Fibroblast of the aortic adventitia (primary cell): ENCODE data around the gene PRKAG2. TPM values are rescaled to one million over a fixed set of nuclear protein-coding genes. Genes with fewer than 3 reads are reported as not detected.
"Not testable (repeated sequence)": the region's sequence is repeated elsewhere in the genome, so short reads cannot be mapped to it uniquely, and the experiment has no call there.

Experiments used
- DNase-seq: peaks from one replicate; pipeline ENCODE4 v3.0.0-alpha.2; 2010; ENCODE audit warnings: low read depth
- H3K4me3 ChIP-seq: 2 replicates; pipeline ENCODE4 v1.5.1; 2011; ENCODE audit warnings: low read depth, mild to moderate bottlenecking, control low read depth, low read length, moderate library complexity
- total RNA-seq: library from RNA; depleted of rRNA; stranded (reverse); fragments of >200 nt; gene quantifications from 2 replicates; pipeline ENCODE4 v1.2.3, GENCODE V29; 2012; ENCODE audit warnings: low replicate concordance
- TF ChIP-seq, protein P1 (sequence below): IDR thresholded peaks from 2 replicates; pipeline ENCODE4 v1.5.1; 2011; ENCODE audit warnings: mild to moderate bottlenecking, low read length, control low read depth, inconsistent platforms; ENCODE audit not compliant: insufficient read depth

The PRKAG2 gene
- total RNA-seq, 1 donor, result 10.0 TPM

DNA sequence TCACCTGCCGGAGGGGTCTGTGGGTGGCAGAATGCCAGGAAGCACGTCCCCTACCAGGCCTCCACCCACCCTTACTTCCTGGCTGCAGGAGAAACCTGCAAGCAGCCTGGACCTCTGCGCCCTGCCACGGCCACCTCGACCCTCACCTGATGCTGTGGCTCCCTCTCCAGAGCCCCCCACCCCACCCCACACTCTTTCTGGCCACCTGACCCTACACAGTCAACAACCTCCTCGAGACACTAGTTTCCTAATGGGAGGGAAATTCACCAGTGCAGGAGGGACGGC lies 91.3 kb downstream of the PRKAG2 start:
- DNase-seq, result no peak
- no peak overlapping the region for H3K4me3 ChIP-seq
- TF ChIP-seq, protein P1, sequence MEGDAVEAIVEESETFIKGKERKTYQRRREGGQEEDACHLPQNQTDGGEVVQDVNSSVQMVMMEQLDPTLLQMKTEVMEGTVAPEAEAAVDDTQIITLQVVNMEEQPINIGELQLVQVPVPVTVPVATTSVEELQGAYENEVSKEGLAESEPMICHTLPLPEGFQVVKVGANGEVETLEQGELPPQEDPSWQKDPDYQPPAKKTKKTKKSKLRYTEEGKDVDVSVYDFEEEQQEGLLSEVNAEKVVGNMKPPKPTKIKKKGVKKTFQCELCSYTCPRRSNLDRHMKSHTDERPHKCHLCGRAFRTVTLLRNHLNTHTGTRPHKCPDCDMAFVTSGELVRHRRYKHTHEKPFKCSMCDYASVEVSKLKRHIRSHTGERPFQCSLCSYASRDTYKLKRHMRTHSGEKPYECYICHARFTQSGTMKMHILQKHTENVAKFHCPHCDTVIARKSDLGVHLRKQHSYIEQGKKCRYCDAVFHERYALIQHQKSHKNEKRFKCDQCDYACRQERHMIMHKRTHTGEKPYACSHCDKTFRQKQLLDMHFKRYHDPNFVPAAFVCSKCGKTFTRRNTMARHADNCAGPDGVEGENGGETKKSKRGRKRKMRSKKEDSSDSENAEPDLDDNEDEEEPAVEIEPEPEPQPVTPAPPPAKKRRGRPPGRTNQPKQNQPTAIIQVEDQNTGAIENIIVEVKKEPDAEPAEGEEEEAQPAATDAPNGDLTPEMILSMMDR, result no peak

DNA sequence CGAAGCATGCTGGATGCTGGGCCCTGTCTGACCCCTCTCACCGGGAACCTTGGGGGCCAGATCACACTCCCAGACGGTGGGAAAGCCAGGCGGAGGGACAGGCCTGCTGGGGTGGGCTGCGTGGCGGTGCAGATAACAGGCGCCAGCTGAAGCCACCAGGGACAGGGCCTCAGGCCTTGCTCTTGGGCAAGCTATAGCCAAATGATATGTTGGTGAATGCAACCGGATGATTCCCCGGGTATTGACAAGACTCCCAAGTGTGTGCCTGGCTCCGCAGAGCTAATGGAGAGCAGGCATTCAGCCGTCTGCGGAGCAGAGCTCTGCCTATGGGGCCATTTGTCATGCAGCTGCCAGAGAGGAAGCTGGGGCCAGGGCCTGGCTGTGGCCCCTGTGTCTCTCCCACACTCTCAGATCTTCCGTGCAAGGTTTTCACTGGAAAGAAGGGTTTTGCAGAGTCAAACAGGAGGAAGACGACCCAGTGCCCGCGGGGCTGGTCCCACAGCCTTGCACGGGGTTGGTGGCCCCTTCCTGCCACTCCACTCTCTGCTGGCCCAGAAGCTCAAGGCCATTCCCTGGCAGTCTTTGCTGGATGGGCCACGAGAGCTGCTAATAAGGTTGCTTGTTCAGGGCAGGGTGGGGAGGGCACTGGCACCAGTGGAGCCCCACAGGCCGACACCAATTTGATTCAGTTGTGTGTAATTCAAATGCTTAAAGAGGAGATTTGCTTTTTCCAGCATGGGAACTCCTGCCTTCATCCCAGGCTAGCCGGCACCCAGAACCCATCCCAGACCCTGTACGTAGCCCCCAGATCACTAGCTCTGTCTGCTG lies 91.8 kb downstream of the PRKAG2 start:
- DNase-seq, result no peak
- TF ChIP-seq, protein P1, result no peak

DNA sequence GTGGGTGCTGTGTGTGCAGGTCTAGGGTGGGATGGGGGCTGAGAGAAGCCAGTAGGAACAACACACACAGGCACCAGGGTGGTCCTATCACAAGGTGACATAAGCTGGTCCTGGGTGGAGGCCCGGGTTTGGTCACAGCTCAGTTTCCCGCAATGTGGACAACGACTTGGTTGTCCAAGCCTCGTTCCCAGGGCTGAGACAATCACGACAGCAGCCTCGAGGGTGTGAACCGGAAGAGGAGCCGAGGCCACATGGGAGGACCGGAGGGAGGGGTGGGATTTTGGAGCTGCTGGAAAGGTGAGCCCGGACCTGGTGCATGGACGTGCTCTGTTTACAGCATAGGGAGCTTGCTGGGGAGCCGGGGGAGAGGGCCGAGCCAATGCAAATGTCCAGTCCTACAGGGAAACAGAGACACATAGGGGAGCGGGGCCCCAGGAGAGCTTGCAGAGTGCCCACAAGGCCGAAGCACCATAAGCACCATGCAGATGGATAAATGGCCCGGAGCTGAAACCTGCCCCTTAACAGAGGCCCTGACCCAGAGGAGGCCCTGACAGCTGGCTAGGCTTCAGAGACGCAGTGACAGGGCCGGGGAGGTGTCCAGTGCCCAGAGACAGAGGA lies 92.8 kb downstream of the PRKAG2 start:
- TF ChIP-seq, protein P1, result no peak
- H3K4me3 ChIP-seq, result no peak overlapping the region
- DNase-seq, result no peak

More for the DNA sequence above, 91.8 kb downstream of the PRKAG2 start:
- no peak overlapping the region for H3K4me3 ChIP-seq

DNA sequence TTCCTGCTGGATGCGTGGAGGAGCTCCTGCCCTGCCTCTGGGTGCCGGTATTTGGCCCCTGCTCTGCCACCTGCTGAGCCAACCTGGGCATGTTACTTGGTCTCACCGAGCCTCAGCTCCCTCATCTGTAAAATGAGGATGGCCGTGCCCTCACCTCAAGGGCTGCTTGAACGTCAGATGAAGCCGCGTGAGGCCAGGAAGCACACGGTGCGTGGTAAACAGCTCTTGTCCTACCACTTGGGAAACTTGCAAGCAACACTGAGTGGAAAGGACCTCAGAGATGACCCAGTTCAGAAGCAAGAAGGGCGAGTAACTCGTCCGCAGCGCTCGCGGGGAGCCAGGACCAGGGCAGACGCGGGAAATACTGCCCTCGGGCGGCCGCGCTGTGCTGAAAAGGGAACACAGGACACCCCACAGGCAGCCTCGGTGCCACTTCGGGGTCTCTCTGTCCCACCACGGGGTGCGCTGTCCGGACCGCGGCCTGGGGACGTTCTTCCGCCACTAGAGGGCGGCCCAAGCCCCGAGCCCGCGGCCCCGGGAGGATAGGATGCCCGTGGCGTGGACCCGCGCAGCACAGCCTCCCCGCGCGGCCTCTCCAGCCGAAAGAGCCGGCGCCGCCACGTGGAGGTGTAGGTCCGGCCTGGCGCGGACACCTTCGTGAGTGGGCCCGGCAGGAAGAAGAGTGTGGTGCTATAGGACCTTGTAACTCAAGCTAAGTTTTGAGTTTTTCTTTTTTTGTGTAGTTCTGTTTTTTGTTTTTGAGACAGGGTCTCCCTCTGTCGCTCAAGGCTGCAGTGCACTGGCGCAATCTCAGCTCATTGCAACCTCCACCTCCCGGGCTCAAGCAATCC lies 94.1 kb downstream of the PRKAG2 start:
- peak; percentile 37 for DNase-seq
- H3K4me3 ChIP-seq, result peak overlapping the region; percentile 50
- TF ChIP-seq, protein P1, result peak; percentile 84

DNA sequence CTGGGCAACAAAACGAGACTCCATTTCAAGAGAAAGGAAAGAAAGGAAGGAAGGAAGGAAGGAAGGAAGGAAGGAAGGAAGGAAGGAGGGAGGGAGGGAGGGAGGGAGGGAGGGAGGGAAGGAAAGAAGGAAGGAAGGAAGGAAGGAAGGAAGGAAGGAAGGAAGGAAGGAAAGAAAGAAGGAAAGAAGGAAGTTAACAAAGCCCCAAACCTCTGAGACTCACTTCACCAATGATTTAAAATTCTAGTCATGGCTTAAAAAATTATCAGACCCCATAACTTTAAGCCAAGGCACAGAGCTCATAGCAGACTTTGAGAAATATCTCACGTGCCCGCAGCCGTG lies 94.7 kb downstream of the PRKAG2 start:
- DNase-seq, H3K4me3 ChIP-seq: not testable (repeated sequence)

DNA sequence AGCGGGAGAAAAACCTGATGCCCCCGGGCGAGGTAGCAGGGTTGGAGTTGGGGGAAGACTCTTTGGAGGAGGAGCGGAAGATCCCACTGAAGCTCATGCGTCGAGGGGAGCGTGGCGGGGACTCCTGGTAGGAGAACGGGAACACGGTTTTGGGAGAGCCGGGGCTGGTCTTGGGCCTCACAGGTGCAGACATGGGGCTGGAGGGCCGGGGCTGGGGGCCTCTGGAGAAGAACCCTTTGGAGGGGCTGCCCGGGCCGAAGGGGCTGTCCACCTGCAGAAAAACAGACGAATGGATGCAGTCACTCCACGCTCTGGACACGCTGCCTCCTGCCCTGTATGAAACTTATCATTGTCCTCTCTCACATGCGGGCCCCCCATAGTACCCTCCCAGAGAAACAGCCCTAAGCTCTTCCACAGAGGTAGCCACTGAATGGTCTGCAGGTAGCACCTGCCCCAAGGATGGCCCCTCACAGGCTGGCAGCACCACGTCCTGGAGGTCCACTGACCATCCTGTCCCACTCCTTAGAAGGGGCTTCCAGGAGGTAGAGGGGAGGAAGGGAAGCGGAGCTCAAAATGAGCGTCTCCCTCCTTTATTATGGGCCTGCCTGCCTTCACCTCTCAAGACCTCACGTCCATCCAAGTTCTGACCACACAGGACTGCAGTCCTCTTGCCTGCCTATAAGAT lies 95.6 kb downstream of the PRKAG2 start:
- H3K4me3 ChIP-seq, result no peak overlapping the region
- TF ChIP-seq, protein P1, result no peak
- DNase-seq, result no peak
